Measurements from ENCODE around the gene RMDN2. TPM values are rescaled to one million over a fixed set of nuclear protein-coding genes. Genes with fewer than 3 reads are reported as not detected.

RMDN2 gene
- polyA plus RNA-seq, 2 of the 4 experiments (the other 2 are of a cell fraction) = 4.6 to 6.9 TPM

DNA sequence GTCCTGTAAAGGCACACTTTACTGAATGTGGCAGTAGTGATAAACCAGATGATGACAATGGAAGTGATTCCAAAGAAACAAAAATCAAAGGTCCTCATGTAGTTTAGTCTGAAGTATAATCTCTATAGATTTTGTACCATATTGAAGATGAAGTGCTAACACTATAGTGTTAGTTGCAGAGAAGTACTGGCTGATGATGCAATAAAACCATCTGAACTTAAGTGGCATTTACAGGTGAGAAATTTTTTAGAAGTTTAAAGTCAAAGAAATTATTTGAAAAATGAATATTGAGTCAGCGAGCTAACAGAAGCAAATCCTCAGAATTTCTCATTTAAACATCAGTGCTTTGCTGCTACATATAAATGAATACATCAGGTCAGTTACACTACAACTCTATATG, 43.1 kb upstream of the RMDN2 start:
- no peak for FAIRE-seq
- Histone ChIP-seq H3K4me2 (no peak overlapping the region), H3K27ac (no peak overlapping the region), H3K9me3 (no peaks in the 10 kb centered on the region), H3K4me1 (no peaks in the 10 kb centered on the region), H3K4me3 (no peak overlapping the region)
- no peak for DNase-seq (ENCODE audit: low read depth in 1 of 2, low spot score in 1 of 2)
- no peak for ATAC-seq
- ChIA-PET CTCF (interaction anchor here (0.7 to 12.9 kb wide), 5 partner anchors 11 to 485 kb away, joined by 4 to 292 read pairs (median 53); no protein-coding TSS in a partner anchor), POLR2A (no interaction called here)
- TF ChIP-seq CBX2 (IDR thresholded peaks at IDR 0.05; ENCODE audit: borderline replicate concordance, low read depth) = no peak
- no peak for TF ChIP-seq CEBPB (IDR thresholded peaks at IDR 0.05)
- TF ChIP-seq, protein P1, sequence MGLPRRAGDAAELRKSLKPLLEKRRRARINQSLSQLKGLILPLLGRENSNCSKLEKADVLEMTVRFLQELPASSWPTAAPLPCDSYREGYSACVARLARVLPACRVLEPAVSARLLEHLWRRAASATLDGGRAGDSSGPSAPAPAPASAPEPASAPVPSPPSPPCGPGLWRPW (IDR thresholded peaks at IDR 0.05) = no peak
- no peak for TF ChIP-seq ZNF302 (CRISPR knock-in tag; IDR thresholded peaks at IDR 0.05)
- TF ChIP-seq KDM5A (IDR thresholded peaks at IDR 0.05) = no peak
- TF ChIP-seq JUN (IDR thresholded peaks at IDR 0.05) = no peak
- no peak for TF ChIP-seq SMC3 (IDR thresholded peaks at IDR 0.05)
- TF ChIP-seq ZFP36 (IDR thresholded peaks at IDR 0.05; ENCODE audit: borderline replicate concordance, partially characterized antibody) = no peak
- TF ChIP-seq RFX5 (IDR thresholded peaks at IDR 0.05) = no peak
- no peak for TF ChIP-seq RCOR1 (IDR thresholded peaks at IDR 0.05; ENCODE audit: low read depth, low read length)
- TF ChIP-seq POLR2A (IDR thresholded peaks at IDR 0.05; ENCODE audit: low read length) = no peak
- no peak for TF ChIP-seq RNF2 (IDR thresholded peaks at IDR 0.05; ENCODE audit: borderline replicate concordance, low read depth)
- TF ChIP-seq, protein P2, sequence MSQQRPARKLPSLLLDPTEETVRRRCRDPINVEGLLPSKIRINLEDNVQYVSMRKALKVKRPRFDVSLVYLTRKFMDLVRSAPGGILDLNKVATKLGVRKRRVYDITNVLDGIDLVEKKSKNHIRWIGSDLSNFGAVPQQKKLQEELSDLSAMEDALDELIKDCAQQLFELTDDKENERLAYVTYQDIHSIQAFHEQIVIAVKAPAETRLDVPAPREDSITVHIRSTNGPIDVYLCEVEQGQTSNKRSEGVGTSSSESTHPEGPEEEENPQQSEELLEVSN (IDR thresholded peaks at IDR 0.05; ENCODE audit: borderline replicate concordance, low read depth) = no peak
- TF ChIP-seq PHF8 (IDR thresholded peaks at IDR 0.05; ENCODE audit: borderline replicate concordance, low read depth) = no peak
- 73% methylated on average over 1 of the region's 1 CpG for WGBS (ENCODE audit: missing lambda C conversion rate)

- ChIA-PET POLR2A (no interaction called here), CTCF (interaction anchor here (0.6 to 12.9 kb wide), 3 partner anchors 468 to 614 kb away, joined by 3 to 238 read pairs (median 6); no protein-coding TSS in a partner anchor)
- WGBS (ENCODE audit: missing lambda C conversion rate) = 36% methylated on average over 2 of the region's 2 CpGs
- Histone ChIP-seq H3K27ac (no peak overlapping the region), H3K4me2 (no peak overlapping the region), H3K4me1 (no peaks in the 10 kb centered on the region), H3K9me3 (no peaks in the 10 kb centered on the region), H3K4me3 (no peak overlapping the region)
- ATAC-seq (no peak), DNase-seq (ENCODE audit: low read depth in 1 of 2, low spot score in 1 of 2) (no peak), FAIRE-seq (no peak)
- TF ChIP-seq, protein P1 (IDR thresholded peaks at IDR 0.05) = no peak
- TF ChIP-seq CHD2 (IDR thresholded peaks at IDR 0.05; ENCODE audit: low read length, partially characterized antibody) (no peak), ELK1 (IDR thresholded peaks at IDR 0.05; ENCODE audit: low read depth, low read length) (no peak), EHMT2 (IDR thresholded peaks at IDR 0.05; ENCODE audit: low read depth) (no peak)
- TF ChIP-seq, protein P3, sequence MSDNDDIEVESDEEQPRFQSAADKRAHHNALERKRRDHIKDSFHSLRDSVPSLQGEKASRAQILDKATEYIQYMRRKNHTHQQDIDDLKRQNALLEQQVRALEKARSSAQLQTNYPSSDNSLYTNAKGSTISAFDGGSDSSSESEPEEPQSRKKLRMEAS (IDR thresholded peaks at IDR 0.05) = no peak
Measured at GRCh38 chr2:37883518-37883917, 41.6 kb upstream of the RMDN2 start.

DNA sequence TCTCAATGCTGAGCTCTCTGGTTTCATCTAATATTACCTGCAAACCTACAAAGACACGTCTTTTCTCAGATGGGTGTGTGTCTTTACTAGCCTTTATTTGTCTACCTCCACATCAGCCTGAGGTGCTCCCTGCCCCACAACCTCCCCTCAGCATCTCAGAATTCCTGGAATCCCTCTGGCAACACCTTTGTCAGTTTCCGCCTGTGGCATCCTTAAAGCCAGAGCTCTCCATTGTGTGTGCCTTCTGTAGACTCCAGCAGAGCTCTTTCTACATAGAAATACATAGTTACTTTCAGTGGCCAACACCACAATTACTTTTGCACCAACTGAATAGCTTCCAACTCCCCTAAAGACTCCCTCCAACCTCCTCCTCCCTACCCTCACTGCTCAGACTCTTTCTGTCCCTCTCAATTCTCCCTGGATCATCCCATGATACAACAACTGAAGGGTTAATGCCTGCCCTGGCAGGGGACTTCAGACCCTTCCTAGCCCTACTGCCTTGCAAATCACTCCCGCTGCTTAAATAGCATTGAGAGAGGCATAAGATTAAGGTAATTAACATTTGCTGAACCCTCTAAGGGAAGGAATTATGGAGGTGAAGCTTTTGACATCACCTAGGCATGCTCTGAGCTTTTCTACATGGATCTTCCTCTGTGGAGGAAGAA, 39.6 kb upstream of the RMDN2 start:
- TF ChIP-seq RARB (CRISPR knock-in tag; IDR thresholded peaks at IDR 0.05) (no peak), JUN (IDR thresholded peaks at IDR 0.05) (no peak), MYC (IDR thresholded peaks at IDR 0.05; ENCODE audit: borderline replicate concordance, low read length) (no peak), SMC3 (IDR thresholded peaks at IDR 0.05) (no peak), FOSB (CRISPR knock-in tag; IDR thresholded peaks at IDR 0.05) (no peak)
- TF ChIP-seq, protein P4, sequence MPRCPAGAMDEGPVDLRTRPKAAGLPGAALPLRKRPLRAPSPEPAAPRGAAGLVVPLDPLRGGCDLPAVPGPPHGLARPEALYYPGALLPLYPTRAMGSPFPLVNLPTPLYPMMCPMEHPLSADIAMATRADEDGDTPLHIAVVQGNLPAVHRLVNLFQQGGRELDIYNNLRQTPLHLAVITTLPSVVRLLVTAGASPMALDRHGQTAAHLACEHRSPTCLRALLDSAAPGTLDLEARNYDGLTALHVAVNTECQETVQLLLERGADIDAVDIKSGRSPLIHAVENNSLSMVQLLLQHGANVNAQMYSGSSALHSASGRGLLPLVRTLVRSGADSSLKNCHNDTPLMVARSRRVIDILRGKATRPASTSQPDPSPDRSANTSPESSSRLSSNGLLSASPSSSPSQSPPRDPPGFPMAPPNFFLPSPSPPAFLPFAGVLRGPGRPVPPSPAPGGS (IDR thresholded peaks at IDR 0.05) = no peak
- TF ChIP-seq, protein P5, sequence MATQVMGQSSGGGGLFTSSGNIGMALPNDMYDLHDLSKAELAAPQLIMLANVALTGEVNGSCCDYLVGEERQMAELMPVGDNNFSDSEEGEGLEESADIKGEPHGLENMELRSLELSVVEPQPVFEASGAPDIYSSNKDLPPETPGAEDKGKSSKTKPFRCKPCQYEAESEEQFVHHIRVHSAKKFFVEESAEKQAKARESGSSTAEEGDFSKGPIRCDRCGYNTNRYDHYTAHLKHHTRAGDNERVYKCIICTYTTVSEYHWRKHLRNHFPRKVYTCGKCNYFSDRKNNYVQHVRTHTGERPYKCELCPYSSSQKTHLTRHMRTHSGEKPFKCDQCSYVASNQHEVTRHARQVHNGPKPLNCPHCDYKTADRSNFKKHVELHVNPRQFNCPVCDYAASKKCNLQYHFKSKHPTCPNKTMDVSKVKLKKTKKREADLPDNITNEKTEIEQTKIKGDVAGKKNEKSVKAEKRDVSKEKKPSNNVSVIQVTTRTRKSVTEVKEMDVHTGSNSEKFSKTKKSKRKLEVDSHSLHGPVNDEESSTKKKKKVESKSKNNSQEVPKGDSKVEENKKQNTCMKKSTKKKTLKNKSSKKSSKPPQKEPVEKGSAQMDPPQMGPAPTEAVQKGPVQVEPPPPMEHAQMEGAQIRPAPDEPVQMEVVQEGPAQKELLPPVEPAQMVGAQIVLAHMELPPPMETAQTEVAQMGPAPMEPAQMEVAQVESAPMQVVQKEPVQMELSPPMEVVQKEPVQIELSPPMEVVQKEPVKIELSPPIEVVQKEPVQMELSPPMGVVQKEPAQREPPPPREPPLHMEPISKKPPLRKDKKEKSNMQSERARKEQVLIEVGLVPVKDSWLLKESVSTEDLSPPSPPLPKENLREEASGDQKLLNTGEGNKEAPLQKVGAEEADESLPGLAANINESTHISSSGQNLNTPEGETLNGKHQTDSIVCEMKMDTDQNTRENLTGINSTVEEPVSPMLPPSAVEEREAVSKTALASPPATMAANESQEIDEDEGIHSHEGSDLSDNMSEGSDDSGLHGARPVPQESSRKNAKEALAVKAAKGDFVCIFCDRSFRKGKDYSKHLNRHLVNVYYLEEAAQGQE (IDR thresholded peaks at IDR 0.05) = no peak
- no peak for DNase-seq (ENCODE audit: low read depth in 1 of 2, low spot score in 1 of 2)
- H3K4me3 ChIP-seq = no peak overlapping the region
- WGBS (ENCODE audit: missing lambda C conversion rate) = 55% methylated on average over 3 of the region's 3 CpGs
- CTCF ChIA-PET = interaction anchor here (0.9 to 7.6 kb wide), 9 partner anchors 9 to 716 kb away, joined by 3 to 108 read pairs (median 3); partner anchors contain the start of gene RMDN2
- H3K9me3 ChIP-seq = no peaks in the 10 kb centered on the region
- FAIRE-seq = no peak
- H3K4me1 ChIP-seq = no peaks in the 10 kb centered on the region
- no peak for ATAC-seq
- H3K27ac ChIP-seq = no peak overlapping the region
- POLR2A ChIA-PET = no interaction called here
- no peak overlapping the region for H3K4me2 ChIP-seq
